HG03342 (cell line): ENCODE measurements around the gene CFAP57.

Experiments used
- ATAC-seq: cut with Tn5 transposase; IDR thresholded peaks from one replicate; pipeline ENCODE4 v1.9.1; 2021; ENCODE audit warnings: mild to moderate bottlenecking, moderate library complexity; ENCODE audit not compliant: unreplicated experiment

CFAP57 gene

GRCh38 chr1:43274804-43275180, 102.7 kb downstream of the CFAP57 start:
- ATAC-seq, result no peak

- no peak for ATAC-seq
Observed at GRCh38 chr1:43275826-43276620, 103.9 kb downstream of the CFAP57 start.

GRCh38 chr1:43276673-43277072, 104.5 kb downstream of the CFAP57 start:
- ATAC-seq, result no peak

- no peak for ATAC-seq
Observed at GRCh38 chr1:43277116-43277876, 105.2 kb downstream of the CFAP57 start.

GRCh38 chr1:43279161-43279560, 107.0 kb downstream of the CFAP57 start:
- ATAC-seq, result no peak

- ATAC-seq, result no peak
Observed at GRCh38 chr1:43279666-43280065, 107.5 kb downstream of the CFAP57 start.

- ATAC-seq, result no peak
Observed at GRCh38 chr1:43280692-43281091, 108.6 kb downstream of the CFAP57 start.

- no peak for ATAC-seq
Observed at GRCh38 chr1:43282220-43283195, 110.4 kb downstream of the CFAP57 start.

GRCh38 chr1:43284065-43284464, 111.9 kb downstream of the CFAP57 start:
- no peak for ATAC-seq

GRCh38 chr1:43284546-43285110, 112.5 kb downstream of the CFAP57 start:
- no peak for ATAC-seq

GRCh38 chr1:43285269-43285990, 113.3 kb downstream of the CFAP57 start, which contains the start of gene C1orf210:
TSS of gene C1orf210 (minus strand) at chr1:43285581. CDS start at chr1:43283270, 2,311 bp downstream.
- no peak for ATAC-seq

- ATAC-seq, result no peak
Observed at GRCh38 chr1:43286115-43286514, 114.0 kb downstream of the CFAP57 start.

GRCh38 chr1:43286533-43286932, 114.4 kb downstream of the CFAP57 start:
- no peak for ATAC-seq

GRCh38 chr1:43288058-43288784, 116.1 kb downstream of the CFAP57 start:
- no peak for ATAC-seq

GRCh38 chr1:43288785-43289706, 116.9 kb downstream of the CFAP57 start:
- ATAC-seq, result no peak

GRCh38 chr1:43292216-43292615, 120.1 kb downstream of the CFAP57 start:
- no peak for ATAC-seq

- no peak for ATAC-seq
Observed at GRCh38 chr1:43292679-43293078, 120.5 kb downstream of the CFAP57 start.

- ATAC-seq, result no peak
Observed at GRCh38 chr1:43293176-43293575, 121.0 kb downstream of the CFAP57 start.
